ENCODE data around the gene SSTR3. TPM values are rescaled to one million over a fixed set of nuclear protein-coding genes. Genes with fewer than 3 reads are reported as not detected.

SSTR3 gene
- total and polyA plus RNA-seq, 2 of the 13 experiments (the other 11 are each of a cell fraction or from before 2014, with no cell fraction given), result 0.08 to 0.64 TPM

GRCh38 chr22:37182949-37183245, 29.4 kb downstream of the SSTR3 start:
- H3K4me2 ChIP-seq (ENCODE audit: low read depth, low read length), result no peak overlapping the region
- H3K9me3 ChIP-seq (ENCODE audit: low read length), result no peaks in the 10 kb centered on the region
- H3K27ac ChIP-seq (ENCODE audit: extremely low read length, insufficient read depth, low read length), result no peak overlapping the region
- H2AFZ ChIP-seq (ENCODE audit: low read length), result no peak overlapping the region
- DNase-seq (ENCODE audit: low spot score) (no peak), ATAC-seq (no peak), FAIRE-seq (no peak)
- TF ChIP-seq ZNF740 (CRISPR knock-in tag; IDR thresholded peaks at IDR 0.05) (no peak), ZNF768 (CRISPR knock-in tag; IDR thresholded peaks at IDR 0.05) (peak; percentile 29; the same call in 1 of the 2 replicates)
- peaks cover 33% of the 10 kb centered on the region for H3K4me1 ChIP-seq (ENCODE audit: insufficient read depth, low read length)
- H3K36me3 ChIP-seq (replicated peaks in 1 of 2; ENCODE audit: control insufficient read depth in 1 of 2, insufficient read depth in 2 of 2, low read length in 2 of 2), result no peaks in the 10 kb centered on the region
- in situ Hi-C loops (cut with HindIII; ENCODE audit: extremely low pct_ligation_motif_present, low pct_unique_long_range_greater_than_20kb), result no loop called here
- H3K27me3 ChIP-seq (ENCODE audit: control insufficient read depth in 1 of 2, insufficient read depth in 2 of 2, low read length in 2 of 2), result peaks cover 0 to under 1% of the 10 kb centered on the region in 2 experiments; a peak in 2 of 5 replicates
- no peak overlapping the region for H3K4me3 ChIP-seq (replicated peaks in 1 of 3; ENCODE audit: insufficient read depth in 1 of 3, low read depth in 2 of 3, low read length in 3 of 3)
- H3K9ac ChIP-seq (ENCODE audit: insufficient read depth, low read depth, low read length), result no peak overlapping the region
- CTCF ChIA-PET (ENCODE audit: low intra/inter-chr PET ratio, low total read pairs), result no interaction called here
- H3K79me2 ChIP-seq (ENCODE audit: insufficient read depth, low read length), result no peaks in the 10 kb centered on the region
- WGBS (ENCODE audit: low lambda C conversion rate), result 85% methylated on average over 3 of the region's 3 CpGs
- BruUV-seq (replicated peaks), result no TSS peak
- intact Hi-C loops (cut with micrococcal nuclease; ENCODE audit: unreplicated experiment), result no loop called here
- POLR2A ChIA-PET, result interaction anchor here (0.6 kb wide), 1 partner anchor 14 kb away, joined by 3 read pairs; no protein-coding TSS in a partner anchor
- no peaks in the 10 kb centered on the region for H4K20me1 ChIP-seq (ENCODE audit: insufficient read depth, low read length)

GRCh38 chr22:37182101-37182948, 30.0 kb downstream of the SSTR3 start:
- ChIA-PET CTCF (ENCODE audit: low intra/inter-chr PET ratio, low total read pairs) (no interaction called here), POLR2A (no interaction called here)
- DNase-seq (ENCODE audit: low spot score), result no peak
- ATAC-seq, result no peak
- in situ Hi-C loops (cut with HindIII; ENCODE audit: extremely low pct_ligation_motif_present, low pct_unique_long_range_greater_than_20kb) (no loop called here), intact Hi-C loops (cut with micrococcal nuclease; ENCODE audit: unreplicated experiment) (no loop called here)
- Histone ChIP-seq H2AFZ (ENCODE audit: low read length) (no peak overlapping the region), H3K4me3 (replicated peaks in 1 of 3; ENCODE audit: insufficient read depth in 1 of 3, low read depth in 2 of 3, low read length in 3 of 3) (no peak overlapping the region), H3K9me3 (ENCODE audit: low read length) (no peaks in the 10 kb centered on the region), H3K9ac (ENCODE audit: insufficient read depth, low read depth, low read length) (no peak overlapping the region), H3K27me3 (ENCODE audit: control insufficient read depth in 1 of 2, insufficient read depth in 2 of 2, low read length in 2 of 2) (peaks cover 0 to 6% of the 10 kb centered on the region in 2 experiments; a peak in 2 of 5 replicates), H3K4me1 (ENCODE audit: insufficient read depth, low read length) (peaks cover 34% of the 10 kb centered on the region), H4K20me1 (ENCODE audit: insufficient read depth, low read length) (no peaks in the 10 kb centered on the region), H3K27ac (ENCODE audit: extremely low read length, insufficient read depth, low read length) (no peak overlapping the region), H3K79me2 (ENCODE audit: insufficient read depth, low read length) (no peaks in the 10 kb centered on the region), H3K36me3 (replicated peaks in 1 of 2; ENCODE audit: control insufficient read depth in 1 of 2, insufficient read depth in 2 of 2, low read length in 2 of 2) (no peaks in the 10 kb centered on the region), H3K4me2 (ENCODE audit: low read depth, low read length) (no peak overlapping the region)
- FAIRE-seq, result no peak
- no peak for TF ChIP-seq TRIM22 (IDR thresholded peaks at IDR 0.05)
- TF ChIP-seq MED13 (CRISPR knock-in tag; IDR thresholded peaks at IDR 0.05), result no peak
- no peak for TF ChIP-seq GFI1 (CRISPR knock-in tag; IDR thresholded peaks at IDR 0.05; ENCODE audit: borderline replicate concordance)
- no peak for TF ChIP-seq AHDC1 (CRISPR knock-in tag; IDR thresholded peaks at IDR 0.05; ENCODE audit: borderline replicate concordance)
- 79% methylated on average over 15 of the region's 37 CpGs for WGBS (ENCODE audit: low lambda C conversion rate)
- BruUV-seq (replicated peaks), result no TSS peak
